Measurements from ENCODE around the gene CLEC18C. TPM values are rescaled to one million over a fixed set of nuclear protein-coding genes. Genes with fewer than 3 reads are reported as not detected.
"Not testable (repeated sequence)": the region's sequence is repeated elsewhere in the genome, so short reads cannot be mapped to it uniquely, and the experiment has no call there.

The CLEC18C gene
- total RNA-seq, 1 donor from 2014 or later: under 0.01 TPM

DNA sequence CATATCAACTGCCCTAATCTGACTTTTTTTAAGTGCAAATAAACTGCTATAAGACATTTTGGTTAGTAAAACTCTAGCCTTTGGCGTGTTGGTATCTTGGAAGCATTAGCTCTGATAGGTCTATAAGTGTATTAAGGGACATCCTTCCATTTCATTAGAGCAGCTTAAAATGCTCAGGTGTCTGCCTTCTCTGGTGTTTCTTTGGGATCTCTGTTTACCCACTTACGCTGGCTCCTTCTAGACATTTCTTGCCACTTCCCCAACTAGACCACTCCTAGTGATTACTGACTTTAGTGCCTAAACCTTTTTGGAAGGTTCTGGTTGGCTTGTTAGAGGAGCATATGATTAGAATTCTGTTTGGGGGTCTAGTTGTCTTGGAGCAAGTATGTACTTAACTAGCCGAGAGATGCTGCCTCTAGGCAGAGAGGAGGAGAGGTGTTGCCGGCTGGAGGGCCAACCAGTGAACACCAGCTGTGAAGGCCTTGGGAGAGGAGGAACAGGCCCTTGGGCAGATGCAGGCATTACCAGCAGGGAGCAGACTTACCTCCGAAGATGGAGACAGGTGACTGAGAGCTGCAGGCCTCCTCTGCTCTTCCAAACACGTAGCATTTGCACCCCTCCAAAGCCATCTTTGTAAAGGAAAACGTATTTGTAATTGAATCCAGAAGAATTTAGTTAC is 15.2 kb upstream of the CLEC18C start:
- no peak overlapping the region for H3K27ac ChIP-seq (ENCODE audit: low read depth, low read length)
- no peak overlapping the region for H3K9ac ChIP-seq (ENCODE audit: low read depth in 1 of 3, low read length in 3 of 3)
- H3K9me3 ChIP-seq (ENCODE audit: control insufficient read depth in 3 of 3, low read length in 3 of 3): no peaks in the 10 kb centered on the region
- H3K27me3 ChIP-seq (ENCODE audit: control insufficient read depth in 3 of 3, insufficient read depth in 3 of 3, low read length in 3 of 3): no peaks in the 10 kb centered on the region
- peaks cover 0 to 2% (median 1%) of the 10 kb centered on the region in 3 donors for H3K4me1 ChIP-seq (ENCODE audit: control insufficient read depth in 3 of 3, insufficient read depth in 3 of 3, low read length in 3 of 3)
- H3K36me3 ChIP-seq (ENCODE audit: control insufficient read depth in 3 of 3, insufficient read depth in 3 of 3, low read length in 3 of 3): peaks cover 44 to 82% (median 67%) of the 10 kb centered on the region in 3 donors
- H3K4me3 ChIP-seq (ENCODE audit: low read length in 3 of 3): no peak overlapping the region

DNA sequence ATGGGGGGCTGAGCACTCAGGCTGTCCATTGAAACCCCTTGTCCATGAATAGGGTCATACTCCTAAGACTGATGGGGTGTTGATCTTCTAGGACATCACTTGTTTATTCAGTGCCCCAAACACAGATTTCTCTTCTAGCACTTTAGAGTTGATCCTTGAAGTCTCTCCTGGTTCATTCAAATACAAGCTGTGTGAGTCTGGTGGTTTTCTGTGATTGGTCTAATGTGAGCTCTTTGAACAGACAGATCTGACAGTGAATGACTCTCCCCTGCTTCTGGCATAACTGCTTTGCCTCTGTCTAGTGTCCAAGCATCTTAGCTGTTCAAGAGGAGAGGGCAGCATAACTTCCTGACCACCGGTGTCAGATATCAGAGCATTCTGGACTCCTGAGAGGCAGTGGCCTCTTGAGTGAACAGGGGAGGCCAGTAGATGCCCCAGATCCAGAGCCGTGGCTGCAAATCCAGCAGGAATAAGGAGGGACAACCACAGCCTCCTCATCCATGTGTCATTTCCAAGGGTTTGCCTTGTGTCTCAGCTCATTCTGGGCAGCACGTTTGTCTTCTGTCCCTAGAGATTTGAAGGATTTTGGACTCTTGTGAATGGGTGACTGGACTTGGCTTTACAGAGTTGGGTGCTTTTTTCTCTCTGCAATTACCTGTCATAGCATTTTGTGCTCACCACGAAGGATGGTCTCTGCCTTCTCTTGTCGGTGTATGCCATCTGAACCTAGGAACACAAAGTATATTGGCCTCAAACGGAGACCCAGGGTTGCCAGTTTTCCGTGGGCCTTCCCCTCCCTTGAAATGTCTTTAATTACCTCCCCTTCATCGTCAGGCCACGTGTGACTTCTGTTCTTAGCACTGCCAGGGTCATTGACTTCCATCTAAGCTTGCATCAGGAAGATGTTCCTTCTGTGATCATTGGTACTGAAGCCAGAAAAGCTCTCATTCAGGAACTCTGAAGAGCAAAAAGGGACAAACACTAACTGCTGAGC is 13.9 kb upstream of the CLEC18C start:
- Histone ChIP-seq H3K36me3 (ENCODE audit: control insufficient read depth in 3 of 3, insufficient read depth in 3 of 3, low read length in 3 of 3) (peaks cover 38 to 73% (median 64%) of the 10 kb centered on the region in 3 donors), H3K27me3 (ENCODE audit: control insufficient read depth in 3 of 3, insufficient read depth in 3 of 3, low read length in 3 of 3) (no peaks in the 10 kb centered on the region), H3K4me3 (ENCODE audit: low read length in 3 of 3) (no peak overlapping the region), H3K9ac (ENCODE audit: low read depth in 1 of 3, low read length in 3 of 3) (no peak overlapping the region), H3K4me1 (ENCODE audit: control insufficient read depth in 3 of 3, insufficient read depth in 3 of 3, low read length in 3 of 3) (no peaks in the 10 kb centered on the region), H3K9me3 (ENCODE audit: control insufficient read depth in 3 of 3, low read length in 3 of 3) (no peaks in the 10 kb centered on the region), H3K27ac (ENCODE audit: low read depth, low read length) (no peak overlapping the region)

DNA sequence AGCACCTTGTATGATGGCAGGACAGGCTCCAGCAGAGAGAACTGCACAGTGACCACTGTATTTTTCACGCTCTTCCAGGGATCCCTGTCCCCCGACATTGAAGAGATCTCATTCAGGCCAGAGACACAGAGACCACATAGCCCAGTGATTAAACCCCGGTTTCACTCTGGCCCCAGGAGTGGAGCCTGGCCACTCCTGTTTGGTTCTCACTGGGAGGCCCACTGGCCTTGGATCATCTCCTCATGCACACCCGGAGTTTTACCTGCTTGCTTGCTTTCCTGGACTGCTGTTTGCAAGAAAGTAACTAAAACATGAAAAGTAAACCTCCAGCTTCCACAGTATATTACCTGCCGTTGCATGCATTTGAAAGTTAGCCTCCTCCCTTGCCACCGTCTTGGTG is 13.2 kb upstream of the CLEC18C start:
- H3K4me1 ChIP-seq (ENCODE audit: control insufficient read depth in 3 of 3, insufficient read depth in 3 of 3, low read length in 3 of 3): no peaks in the 10 kb centered on the region
- H3K36me3 ChIP-seq (ENCODE audit: control insufficient read depth in 3 of 3, insufficient read depth in 3 of 3, low read length in 3 of 3): peaks cover 38 to 72% (median 62%) of the 10 kb centered on the region in 3 donors
- no peak overlapping the region for H3K27ac ChIP-seq (ENCODE audit: low read depth, low read length)
- no peaks in the 10 kb centered on the region for H3K9me3 ChIP-seq (ENCODE audit: control insufficient read depth in 3 of 3, low read length in 3 of 3)
- H3K4me3 ChIP-seq (ENCODE audit: low read length in 3 of 3): no peak overlapping the region
- H3K27me3 ChIP-seq (ENCODE audit: control insufficient read depth in 3 of 3, insufficient read depth in 3 of 3, low read length in 3 of 3): no peaks in the 10 kb centered on the region
- no peak overlapping the region for H3K9ac ChIP-seq (ENCODE audit: low read depth in 1 of 3, low read length in 3 of 3)

DNA sequence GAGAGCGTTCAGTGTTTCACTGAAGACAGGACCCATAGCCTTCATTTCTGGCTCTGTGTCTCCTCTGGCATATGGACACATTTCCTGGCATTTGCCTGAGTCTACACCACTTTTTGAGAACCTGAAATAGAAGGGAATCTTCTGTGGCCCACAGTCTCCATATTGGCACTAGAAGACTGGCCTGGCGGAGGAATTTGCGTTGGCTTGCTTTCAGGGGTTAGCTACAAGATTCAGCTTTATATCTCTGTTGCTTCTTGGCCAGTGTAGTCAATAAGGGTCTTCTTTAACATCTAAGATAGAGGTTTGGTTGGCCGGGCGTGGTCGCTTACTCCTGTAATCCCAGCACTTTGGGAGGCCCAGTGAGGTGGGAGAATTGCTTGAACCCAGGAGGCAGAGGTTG is 12.8 kb upstream of the CLEC18C start:
- H3K36me3 ChIP-seq (ENCODE audit: control insufficient read depth in 3 of 3, insufficient read depth in 3 of 3, low read length in 3 of 3): peaks cover 38 to 69% (median 58%) of the 10 kb centered on the region in 3 donors

DNA sequence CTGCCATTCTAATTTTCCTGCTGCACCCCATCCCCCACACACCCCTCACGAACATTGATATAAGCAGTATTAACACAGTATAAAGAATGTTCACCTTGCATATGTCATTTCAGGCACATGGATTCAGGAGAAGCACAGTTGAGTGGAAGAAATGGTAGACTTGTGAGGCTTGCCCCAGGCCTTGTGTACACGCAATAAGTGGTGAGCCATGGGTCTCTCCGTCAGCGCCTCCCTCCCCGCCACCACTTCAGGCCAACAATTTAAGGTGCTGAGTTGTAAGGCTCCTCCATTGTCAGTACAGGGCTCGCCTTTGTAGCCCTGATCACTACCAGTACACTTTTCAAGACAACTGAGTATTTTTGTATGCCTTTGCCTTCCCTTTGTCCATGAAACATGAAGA is 12.2 kb upstream of the CLEC18C start:
- Histone ChIP-seq H3K4me1 (ENCODE audit: control insufficient read depth in 3 of 3, insufficient read depth in 3 of 3, low read length in 3 of 3) (no peaks in the 10 kb centered on the region), H3K27ac (ENCODE audit: low read depth, low read length) (no peak overlapping the region), H3K9me3 (ENCODE audit: control insufficient read depth in 3 of 3, low read length in 3 of 3) (no peaks in the 10 kb centered on the region), H3K36me3 (ENCODE audit: control insufficient read depth in 3 of 3, insufficient read depth in 3 of 3, low read length in 3 of 3) (peaks cover 36 to 63% (median 54%) of the 10 kb centered on the region in 3 donors), H3K4me3 (ENCODE audit: low read length in 3 of 3) (no peak overlapping the region), H3K9ac (ENCODE audit: low read depth in 1 of 3, low read length in 3 of 3) (peak overlapping the region in 1 of 3 donors; percentile 16), H3K27me3 (ENCODE audit: control insufficient read depth in 3 of 3, insufficient read depth in 3 of 3, low read length in 3 of 3) (no peaks in the 10 kb centered on the region)

More for the DNA sequence above, 12.8 kb upstream of the CLEC18C start:
- Histone ChIP-seq H3K27me3 (ENCODE audit: control insufficient read depth in 3 of 3, insufficient read depth in 3 of 3, low read length in 3 of 3) (no peaks in the 10 kb centered on the region), H3K9ac (ENCODE audit: low read depth in 1 of 3, low read length in 3 of 3) (no peak overlapping the region), H3K9me3 (ENCODE audit: control insufficient read depth in 3 of 3, low read length in 3 of 3) (no peaks in the 10 kb centered on the region), H3K27ac (ENCODE audit: low read depth, low read length) (no peak overlapping the region), H3K4me3 (ENCODE audit: low read length in 3 of 3) (no peak overlapping the region), H3K4me1 (ENCODE audit: control insufficient read depth in 3 of 3, insufficient read depth in 3 of 3, low read length in 3 of 3) (no peaks in the 10 kb centered on the region)

DNA sequence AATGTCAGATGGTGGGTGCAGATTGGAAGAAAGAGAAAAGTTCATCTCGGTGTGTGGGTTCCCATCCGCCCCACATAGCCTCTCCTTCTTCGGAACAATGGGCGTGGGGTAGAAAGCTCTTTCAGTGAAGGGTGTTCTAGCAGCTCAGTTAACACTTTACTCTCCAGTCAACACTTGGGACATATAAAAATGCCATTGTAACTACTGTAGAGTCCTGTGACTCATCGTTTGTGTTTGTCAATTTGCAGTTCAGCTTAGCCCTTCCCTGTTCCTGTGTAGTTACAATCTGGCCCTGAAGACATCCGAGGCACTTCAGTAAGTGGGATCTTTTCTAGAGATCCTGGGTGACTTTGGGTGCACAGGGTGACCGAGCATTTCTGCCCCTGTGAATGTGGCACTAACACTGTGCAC is 11.5 kb upstream of the CLEC18C start:
- H3K9ac ChIP-seq (ENCODE audit: low read depth in 1 of 3, low read length in 3 of 3): no peak overlapping the region
- peaks cover 29 to 57% (median 48%) of the 10 kb centered on the region in 3 donors for H3K36me3 ChIP-seq (ENCODE audit: control insufficient read depth in 3 of 3, insufficient read depth in 3 of 3, low read length in 3 of 3)
- no peaks in the 10 kb centered on the region for H3K4me1 ChIP-seq (ENCODE audit: control insufficient read depth in 3 of 3, insufficient read depth in 3 of 3, low read length in 3 of 3)
- no peaks in the 10 kb centered on the region for H3K27me3 ChIP-seq (ENCODE audit: control insufficient read depth in 3 of 3, insufficient read depth in 3 of 3, low read length in 3 of 3)
- H3K4me3 ChIP-seq (ENCODE audit: low read length in 3 of 3): no peak overlapping the region
- H3K27ac ChIP-seq (ENCODE audit: low read depth, low read length): no peak overlapping the region
- no peaks in the 10 kb centered on the region for H3K9me3 ChIP-seq (ENCODE audit: control insufficient read depth in 3 of 3, low read length in 3 of 3)

DNA sequence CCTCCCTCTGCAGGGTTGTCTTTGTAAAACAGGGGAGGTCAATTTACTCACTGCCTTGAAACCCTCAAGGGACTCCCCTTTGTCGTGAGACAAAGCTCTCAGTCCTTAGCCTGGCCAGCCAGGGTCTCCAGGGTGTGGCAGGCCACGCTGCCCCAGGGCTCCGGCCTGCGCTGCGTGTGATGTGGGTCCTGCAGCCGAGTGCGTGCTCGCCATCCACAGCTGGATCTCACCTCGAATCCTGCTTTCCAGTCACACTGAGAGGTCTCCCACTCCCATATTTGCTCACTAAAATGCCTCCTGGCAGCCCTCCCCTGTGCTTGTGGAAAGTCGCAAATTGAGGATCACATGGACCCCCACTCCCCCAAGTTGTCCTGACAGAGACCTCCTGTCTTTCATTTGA is 10.0 kb upstream of the CLEC18C start:
- Histone ChIP-seq H3K36me3 (ENCODE audit: control insufficient read depth in 3 of 3, insufficient read depth in 3 of 3, low read length in 3 of 3) (peaks cover 14 to 41% (median 33%) of the 10 kb centered on the region in 3 donors), H3K9me3 (ENCODE audit: control insufficient read depth in 3 of 3, low read length in 3 of 3) (no peaks in the 10 kb centered on the region), H3K27me3 (ENCODE audit: control insufficient read depth in 3 of 3, insufficient read depth in 3 of 3, low read length in 3 of 3) (no peaks in the 10 kb centered on the region), H3K4me1 (ENCODE audit: control insufficient read depth in 3 of 3, insufficient read depth in 3 of 3, low read length in 3 of 3) (no peaks in the 10 kb centered on the region), H3K9ac (ENCODE audit: low read depth in 1 of 3, low read length in 3 of 3) (no peak overlapping the region), H3K4me3 (ENCODE audit: low read length in 3 of 3) (no peak overlapping the region), H3K27ac (ENCODE audit: low read depth, low read length) (no peak overlapping the region)

DNA sequence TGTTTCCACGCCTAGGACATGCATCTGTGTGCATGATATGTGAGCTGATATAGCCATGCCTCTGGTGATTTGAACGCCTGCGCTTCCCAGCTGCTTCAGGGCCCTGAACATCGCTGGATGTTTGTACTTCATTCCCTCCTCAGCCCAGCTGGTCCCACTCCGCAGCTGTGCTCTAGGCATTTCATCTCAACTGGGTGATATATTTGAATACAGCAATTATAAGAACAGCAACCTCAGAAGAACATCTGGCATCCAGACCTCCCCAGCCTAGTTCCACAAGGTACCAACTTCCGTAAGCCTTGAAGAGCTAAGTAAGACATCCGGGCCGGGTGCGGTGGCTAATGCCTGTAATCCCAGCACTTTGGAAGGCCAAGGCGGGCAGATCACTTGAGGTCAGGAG is 6.9 kb upstream of the CLEC18C start:
- H3K4me1 ChIP-seq (ENCODE audit: control insufficient read depth in 3 of 3, insufficient read depth in 3 of 3, low read length in 3 of 3); H3K9me3 ChIP-seq (ENCODE audit: control insufficient read depth in 3 of 3, low read length in 3 of 3); H3K9ac ChIP-seq (ENCODE audit: low read depth in 1 of 3, low read length in 3 of 3); H3K27me3 ChIP-seq (ENCODE audit: control insufficient read depth in 3 of 3, insufficient read depth in 3 of 3, low read length in 3 of 3); H3K4me3 ChIP-seq (ENCODE audit: low read length in 3 of 3); H3K27ac ChIP-seq (ENCODE audit: low read depth, low read length): not testable (repeated sequence)
- peaks cover 2 to 12% (median 6%) of the 10 kb centered on the region in 3 donors for H3K36me3 ChIP-seq (ENCODE audit: control insufficient read depth in 3 of 3, insufficient read depth in 3 of 3, low read length in 3 of 3)

DNA sequence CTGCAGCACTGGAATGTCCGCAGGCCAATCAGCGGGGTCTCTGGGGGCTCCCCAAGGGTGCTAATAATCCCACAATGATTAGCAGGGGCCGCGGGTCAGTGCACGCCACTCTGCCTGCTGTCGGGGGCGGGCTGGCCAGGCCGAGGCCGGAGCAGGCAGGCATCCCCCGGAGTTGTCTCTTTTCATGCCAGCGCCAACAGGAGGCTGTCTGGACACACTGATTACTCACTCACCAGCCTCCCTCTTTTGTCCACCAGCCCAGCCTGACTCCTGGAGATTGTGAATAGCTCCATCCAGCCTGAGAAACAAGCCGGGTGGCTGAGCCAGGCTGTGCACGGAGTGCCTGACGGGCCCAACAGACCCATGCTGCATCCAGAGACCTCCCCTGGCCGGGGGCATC is 329 bp downstream of the CLEC18C start:
- H3K9ac ChIP-seq (ENCODE audit: low read depth in 1 of 3, low read length in 3 of 3); H3K4me3 ChIP-seq (ENCODE audit: low read length in 3 of 3); H3K9me3 ChIP-seq (ENCODE audit: control insufficient read depth in 3 of 3, low read length in 3 of 3); H3K27ac ChIP-seq (ENCODE audit: low read depth, low read length); H3K36me3 ChIP-seq (ENCODE audit: control insufficient read depth in 3 of 3, insufficient read depth in 3 of 3, low read length in 3 of 3); H3K27me3 ChIP-seq (ENCODE audit: control insufficient read depth in 3 of 3, insufficient read depth in 3 of 3, low read length in 3 of 3); H3K4me1 ChIP-seq (ENCODE audit: control insufficient read depth in 3 of 3, insufficient read depth in 3 of 3, low read length in 3 of 3): not testable (repeated sequence)

DNA sequence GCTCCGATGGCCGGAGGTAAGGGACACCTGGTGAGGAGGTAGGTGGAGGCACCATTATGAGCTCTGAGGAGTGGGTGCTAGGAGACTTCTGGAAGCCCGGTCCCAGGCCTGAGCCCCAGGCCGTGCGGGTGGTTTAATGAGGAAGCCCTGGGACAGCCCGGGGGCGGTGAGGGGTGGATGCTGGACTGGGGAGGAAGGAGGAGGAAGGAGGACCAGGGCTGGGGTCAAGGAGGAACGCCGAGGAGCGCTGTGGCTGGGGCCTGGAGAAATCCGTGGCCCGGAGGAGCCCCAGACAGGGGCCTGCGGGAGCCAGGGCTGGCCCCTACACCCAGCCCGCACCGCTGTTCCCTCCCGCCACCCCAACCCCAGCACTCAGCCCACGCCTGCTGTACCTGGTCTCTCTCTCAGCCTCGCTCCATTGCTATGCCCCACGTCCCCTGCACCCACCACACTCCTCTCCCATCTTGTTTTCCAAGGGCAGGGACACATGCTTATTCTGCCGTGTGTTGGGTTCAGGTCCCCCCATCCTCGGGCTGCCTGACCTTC is 873 bp downstream of the CLEC18C start:
- not testable (repeated sequence) for H3K9ac ChIP-seq (ENCODE audit: low read depth in 1 of 3, low read length in 3 of 3); H3K9me3 ChIP-seq (ENCODE audit: control insufficient read depth in 3 of 3, low read length in 3 of 3); H3K27me3 ChIP-seq (ENCODE audit: control insufficient read depth in 3 of 3, insufficient read depth in 3 of 3, low read length in 3 of 3); H3K4me1 ChIP-seq (ENCODE audit: control insufficient read depth in 3 of 3, insufficient read depth in 3 of 3, low read length in 3 of 3); H3K27ac ChIP-seq (ENCODE audit: low read depth, low read length); H3K36me3 ChIP-seq (ENCODE audit: control insufficient read depth in 3 of 3, insufficient read depth in 3 of 3, low read length in 3 of 3); H3K4me3 ChIP-seq (ENCODE audit: low read length in 3 of 3)
